ENCODE data around the gene GUCA1A. TPM values are rescaled to one million over a fixed set of nuclear protein-coding genes. Genes with fewer than 3 reads are reported as not detected.

Gene GUCA1A
- total RNA-seq, 1 donor from 2014 or later, result 0.62 TPM

DNA sequence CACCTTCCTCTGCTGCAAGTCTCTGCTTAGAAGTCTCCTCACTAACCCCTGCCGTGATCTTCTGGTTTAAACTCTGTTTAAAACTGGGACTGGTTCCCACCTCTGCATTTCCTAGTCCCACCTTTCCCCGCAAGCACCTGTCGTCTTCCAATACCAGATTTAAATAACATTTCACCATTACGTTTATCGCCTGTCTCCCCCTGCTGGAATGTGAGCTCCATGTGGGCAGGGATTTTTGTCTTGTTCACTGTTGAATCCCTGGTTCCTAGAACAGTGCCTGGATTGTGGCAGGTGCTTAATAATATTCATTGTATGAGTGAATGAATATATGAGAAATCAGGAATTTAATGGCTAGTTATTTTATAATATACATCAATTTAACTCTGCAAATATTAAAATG is 2.7 kb downstream of the GUCA1A start:
- H3K27ac Mint-ChIP-seq (ENCODE audit: unreplicated experiment), result no peak overlapping the region
- peaks cover 4% of the 10 kb centered on the region for H3K36me3 Mint-ChIP-seq (ENCODE audit: low read depth, unreplicated experiment)
- no peaks in the 10 kb centered on the region for H3K4me1 Mint-ChIP-seq (ENCODE audit: unreplicated experiment)
- H3K27me3 Mint-ChIP-seq (ENCODE audit: unreplicated experiment), result no peaks in the 10 kb centered on the region
- H3K4me3 Mint-ChIP-seq (ENCODE audit: unreplicated experiment), result no peak overlapping the region
- no peak for DNase-seq (ENCODE audit: low spot score)
- no peaks in the 10 kb centered on the region for H3K9me3 Mint-ChIP-seq (ENCODE audit: unreplicated experiment)
- TF ChIP-seq CTCF (IDR thresholded peaks at IDR 0.05; ENCODE audit: unreplicated experiment), result no peak

GRCh38 chr6:42176981-42177380 is 3.8 kb downstream of the GUCA1A start:
- H3K36me3 Mint-ChIP-seq (ENCODE audit: low read depth, unreplicated experiment), result peaks cover 4% of the 10 kb centered on the region
- H3K27ac Mint-ChIP-seq (ENCODE audit: unreplicated experiment), result no peak overlapping the region
- DNase-seq (ENCODE audit: low spot score), result no peak
- TF ChIP-seq CTCF (IDR thresholded peaks at IDR 0.05; ENCODE audit: unreplicated experiment), result no peak
- no peaks in the 10 kb centered on the region for H3K27me3 Mint-ChIP-seq (ENCODE audit: unreplicated experiment)
- H3K4me3 Mint-ChIP-seq (ENCODE audit: unreplicated experiment), result no peak overlapping the region
- no peaks in the 10 kb centered on the region for H3K9me3 Mint-ChIP-seq (ENCODE audit: unreplicated experiment)
- no peaks in the 10 kb centered on the region for H3K4me1 Mint-ChIP-seq (ENCODE audit: unreplicated experiment)

DNA sequence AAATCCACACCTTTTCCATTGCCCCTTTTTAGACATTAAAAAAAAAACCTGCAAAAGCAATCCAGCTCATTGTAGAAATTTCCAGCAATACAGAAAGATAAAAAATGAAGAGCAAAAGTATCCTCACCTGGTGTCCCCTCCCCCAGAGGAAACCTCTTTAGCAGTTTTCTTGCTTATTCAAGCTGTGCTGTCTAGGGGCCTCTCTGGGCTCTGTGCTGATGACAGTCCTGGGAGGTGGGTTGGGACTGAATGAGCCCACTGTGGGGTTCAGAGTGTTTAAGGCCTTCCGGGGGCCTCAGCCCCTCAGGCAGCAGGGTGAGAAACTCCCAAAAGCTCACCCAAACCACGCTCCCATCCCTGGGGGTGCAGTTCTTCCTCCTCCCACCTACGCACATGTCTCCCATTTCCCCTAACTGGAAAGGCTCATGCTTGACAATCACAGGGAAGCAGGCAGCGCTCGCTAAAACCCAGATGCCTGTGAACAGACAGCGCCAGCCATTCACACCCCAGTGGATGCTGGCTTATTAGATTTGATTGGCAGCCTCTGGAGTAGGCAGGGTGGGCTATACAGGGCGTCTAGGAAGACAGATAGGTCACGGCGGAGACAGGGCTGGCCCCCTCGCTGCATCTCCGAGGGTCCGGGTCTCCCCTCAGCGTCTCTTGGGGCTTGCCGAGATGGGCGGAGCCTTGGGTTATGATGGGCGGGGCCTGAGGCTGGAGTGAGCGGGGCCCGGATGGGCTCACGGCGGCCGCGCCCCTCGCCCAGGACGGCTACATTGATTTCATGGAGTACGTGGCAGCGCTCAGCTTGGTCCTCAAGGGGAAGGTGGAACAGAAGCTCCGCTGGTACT is 4.6 kb downstream of the GUCA1A start:
- no peak for TF ChIP-seq CTCF (IDR thresholded peaks at IDR 0.05; ENCODE audit: unreplicated experiment)
- H3K36me3 Mint-ChIP-seq (ENCODE audit: low read depth, unreplicated experiment), result peaks cover 4% of the 10 kb centered on the region
- no peaks in the 10 kb centered on the region for H3K4me1 Mint-ChIP-seq (ENCODE audit: unreplicated experiment)
- DNase-seq (ENCODE audit: low spot score), result peak; percentile 50
- no peak overlapping the region for H3K27ac Mint-ChIP-seq (ENCODE audit: unreplicated experiment)
- no peaks in the 10 kb centered on the region for H3K27me3 Mint-ChIP-seq (ENCODE audit: unreplicated experiment)
- peak overlapping the region; percentile 69 for H3K4me3 Mint-ChIP-seq (ENCODE audit: unreplicated experiment)
- H3K9me3 Mint-ChIP-seq (ENCODE audit: unreplicated experiment), result no peaks in the 10 kb centered on the region

- H3K27ac Mint-ChIP-seq (ENCODE audit: unreplicated experiment), result no peak overlapping the region
- H3K36me3 Mint-ChIP-seq (ENCODE audit: low read depth, unreplicated experiment), result peaks cover 4% of the 10 kb centered on the region
- TF ChIP-seq CTCF (IDR thresholded peaks at IDR 0.05; ENCODE audit: unreplicated experiment), result no peak
- no peak for DNase-seq (ENCODE audit: low spot score)
- no peaks in the 10 kb centered on the region for H3K9me3 Mint-ChIP-seq (ENCODE audit: unreplicated experiment)
- no peak overlapping the region for H3K4me3 Mint-ChIP-seq (ENCODE audit: unreplicated experiment)
- H3K27me3 Mint-ChIP-seq (ENCODE audit: unreplicated experiment), result no peaks in the 10 kb centered on the region
- no peaks in the 10 kb centered on the region for H3K4me1 Mint-ChIP-seq (ENCODE audit: unreplicated experiment)
Observed at GRCh38 chr6:42179261-42179944, 6.2 kb downstream of the GUCA1A start.

DNA sequence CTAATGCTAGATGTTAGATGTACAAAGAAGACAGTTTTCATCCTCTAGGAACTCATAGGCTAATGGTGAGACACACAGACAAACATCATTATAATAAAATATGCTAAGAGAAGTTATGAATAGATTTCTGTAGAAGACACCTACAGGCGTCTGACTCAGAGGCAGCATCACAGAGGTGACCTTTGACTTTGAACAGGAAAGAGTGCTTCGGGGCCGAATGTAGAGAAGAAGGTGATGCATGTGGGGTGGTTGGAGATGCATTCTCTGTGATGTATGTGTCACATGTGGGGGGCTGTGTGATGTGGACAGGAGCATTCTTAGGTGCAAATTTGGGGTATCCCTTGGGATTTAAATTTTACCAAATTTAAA is 6.8 kb downstream of the GUCA1A start:
- no peak overlapping the region for H3K27ac Mint-ChIP-seq (ENCODE audit: unreplicated experiment)
- no peak overlapping the region for H3K4me3 Mint-ChIP-seq (ENCODE audit: unreplicated experiment)
- no peaks in the 10 kb centered on the region for H3K27me3 Mint-ChIP-seq (ENCODE audit: unreplicated experiment)
- no peak for DNase-seq (ENCODE audit: low spot score)
- H3K9me3 Mint-ChIP-seq (ENCODE audit: unreplicated experiment), result no peaks in the 10 kb centered on the region
- TF ChIP-seq CTCF (IDR thresholded peaks at IDR 0.05; ENCODE audit: unreplicated experiment), result no peak
- no peaks in the 10 kb centered on the region for H3K4me1 Mint-ChIP-seq (ENCODE audit: unreplicated experiment)
- peaks cover 4% of the 10 kb centered on the region for H3K36me3 Mint-ChIP-seq (ENCODE audit: low read depth, unreplicated experiment)
